Activated T-cell treated with anti-CD3 and anti-CD28 coated beads, Interleukin-2, amount 50 U/mL, for 4 hours (primary cell): Measurements from ENCODE around the gene NEU4. TPM values are rescaled to one million over a fixed set of nuclear protein-coding genes. Genes with fewer than 3 reads are reported as not detected.
"Not testable (repeated sequence)": the region's sequence is repeated elsewhere in the genome, so short reads cannot be mapped to it uniquely, and the experiment has no call there.

Experiments
- ATAC-seq, 2 donors: fragments of 200-7000 bp; cut with Tn5 transposase; one replicate each; pipeline ENCODE4 v1.10.0; 2021
- DNase-seq: peaks from one replicate; pipeline ENCODE4 v3.0.0-alpha.2; 2020
- H3K27me3 Mint-ChIP-seq: one replicate; pipeline ENCODE4 v1.8.0; 2021; ENCODE audit warnings: low read depth, mixed read lengths
- H3K36me3 Mint-ChIP-seq: one replicate; pipeline ENCODE4 v1.8.0; 2022; ENCODE audit warnings: mixed read lengths; ENCODE audit not compliant: insufficient read depth
- H3K4me1 Mint-ChIP-seq: one replicate; pipeline ENCODE4 v1.8.0; 2021; ENCODE audit warnings: low read depth, mixed read lengths
- H3K4me3 Mint-ChIP-seq: one replicate; pipeline ENCODE4 v1.8.0; 2021; ENCODE audit warnings: mild to moderate bottlenecking, moderate library complexity, mixed read lengths
- H3K9me3 Mint-ChIP-seq: one replicate; pipeline ENCODE4 v1.8.0; 2021; ENCODE audit warnings: mixed read lengths
- total RNA-seq, 3 donors: library from RNA; stranded (reverse); gene quantifications; one replicate each; pipeline ENCODE4 v1.2.1, GENCODE V29; 2021

The NEU4 gene
- total RNA-seq, 3 donors from 2014 or later = 0.65 TPM; not detected in 2

DNA sequence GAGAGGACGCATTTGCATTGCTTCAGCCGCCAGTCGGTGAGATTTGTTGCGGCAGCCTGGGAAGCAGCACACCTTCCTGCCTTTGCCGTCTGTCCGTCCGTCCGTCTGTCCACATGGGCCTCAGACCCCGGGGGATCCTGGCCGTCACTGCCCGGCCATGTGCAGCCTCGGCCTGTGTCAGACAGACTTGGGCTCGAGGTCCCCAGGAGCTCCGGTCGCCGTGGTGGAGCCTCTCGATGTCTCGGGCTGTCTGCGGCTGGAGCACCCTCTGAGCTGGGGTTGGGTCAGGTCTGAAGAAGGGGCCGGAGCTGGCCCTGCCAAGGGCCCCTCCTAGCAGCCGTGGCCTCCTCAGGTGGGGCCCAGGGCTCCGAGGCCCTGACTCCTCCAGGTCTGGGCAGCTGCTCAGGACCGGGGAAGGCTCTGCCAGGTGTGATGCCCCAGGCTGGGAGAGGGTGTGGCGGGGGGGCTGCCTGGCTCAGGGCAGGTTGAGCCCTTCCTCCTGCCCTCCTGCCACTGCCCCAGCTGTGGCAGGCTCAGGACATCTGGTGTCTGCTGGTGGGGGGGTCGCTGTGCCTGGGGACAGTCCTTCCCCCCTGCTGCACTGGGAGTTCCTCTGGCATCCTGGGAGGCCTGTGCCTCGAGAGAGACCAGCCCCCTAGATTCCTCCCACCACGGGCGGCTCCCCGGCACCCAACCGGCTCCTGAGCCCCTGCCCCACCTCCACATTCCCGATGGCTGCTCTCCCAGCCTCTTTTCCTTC lies 11.8 kb downstream of the NEU4 start:
- H3K36me3 Mint-ChIP-seq = no peaks in the 10 kb centered on the region
- H3K27me3 Mint-ChIP-seq = peaks cover 12% of the 10 kb centered on the region
- DNase-seq = no peak
- H3K4me1 Mint-ChIP-seq = peaks cover 5% of the 10 kb centered on the region
- no peak for ATAC-seq
- H3K4me3 Mint-ChIP-seq = no peak overlapping the region
- no peaks in the 10 kb centered on the region for H3K9me3 Mint-ChIP-seq

DNA sequence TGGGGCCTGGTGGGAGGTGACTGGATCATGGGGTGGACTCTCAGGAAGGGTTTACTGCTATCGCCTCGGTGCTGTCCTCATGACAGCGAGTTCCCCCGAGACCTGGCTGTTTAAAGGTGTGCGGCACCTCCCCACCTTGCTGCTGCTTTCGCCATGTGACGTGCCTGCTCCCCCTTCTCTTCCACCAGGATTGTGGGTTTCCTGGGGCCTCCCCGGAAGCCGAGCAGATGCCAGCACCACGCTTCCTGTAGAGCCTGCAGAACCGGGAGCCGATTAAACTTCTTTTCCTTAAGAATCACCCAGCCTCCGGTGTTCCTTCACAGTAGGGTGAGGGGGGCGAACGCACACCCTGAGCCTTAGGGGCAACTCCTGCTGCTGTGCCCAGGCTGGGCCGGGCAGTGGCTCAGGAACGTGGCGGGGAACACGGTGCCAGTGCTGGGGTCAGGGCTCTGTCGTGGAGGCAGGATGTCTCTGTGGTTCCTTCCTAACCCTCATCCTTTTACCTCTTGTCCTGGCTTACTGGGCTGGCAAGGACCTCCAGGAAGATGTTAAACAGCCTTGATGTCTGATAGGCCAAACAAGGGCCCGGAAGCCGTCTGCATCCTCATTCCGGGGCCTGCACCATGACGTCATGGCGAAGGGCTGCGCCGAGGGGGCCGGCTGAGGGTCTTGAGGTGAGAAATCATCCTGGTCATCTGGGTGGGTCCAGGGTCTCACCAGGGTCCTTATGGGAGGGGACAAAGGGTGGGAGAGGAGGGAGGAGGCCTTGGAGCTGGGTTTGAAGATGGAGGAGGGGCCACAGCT lies 12.7 kb downstream of the NEU4 start:
- Mint-ChIP-seq H3K9me3 (peaks cover 3% of the 10 kb centered on the region), H3K36me3 (no peaks in the 10 kb centered on the region), H3K4me1 (peaks cover 5% of the 10 kb centered on the region), H3K27me3 (peaks cover 13% of the 10 kb centered on the region), H3K4me3 (no peak overlapping the region)
- ATAC-seq (no peak), DNase-seq (no peak)

DNA sequence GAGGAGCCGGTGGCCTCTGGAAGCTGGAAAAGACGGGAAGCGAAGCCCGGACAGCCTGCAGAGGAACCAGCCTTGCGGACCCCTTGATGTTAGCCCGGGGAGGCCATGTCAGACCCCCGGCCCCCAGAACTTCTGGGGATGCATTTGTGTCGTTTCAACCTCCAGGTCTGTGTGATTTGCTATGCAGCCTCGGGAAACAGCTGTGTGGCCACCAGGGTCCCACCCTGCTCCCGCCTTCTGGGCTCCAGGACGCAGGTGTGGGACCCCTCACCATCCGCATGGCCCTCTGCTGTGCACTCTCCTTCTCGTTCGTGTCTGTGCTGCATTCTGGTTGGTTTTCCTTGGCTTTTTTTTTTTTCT lies 13.3 kb downstream of the NEU4 start:
- no peak overlapping the region for H3K4me3 Mint-ChIP-seq
- ATAC-seq = no peak
- H3K9me3 Mint-ChIP-seq = peaks cover 9% of the 10 kb centered on the region
- H3K4me1 Mint-ChIP-seq = peaks cover 5% of the 10 kb centered on the region
- H3K36me3 Mint-ChIP-seq = no peaks in the 10 kb centered on the region
- peaks cover 14% of the 10 kb centered on the region for H3K27me3 Mint-ChIP-seq
- no peak for DNase-seq

- peaks cover 14% of the 10 kb centered on the region for H3K27me3 Mint-ChIP-seq
- ATAC-seq, H3K4me3 Mint-ChIP-seq, H3K4me1 Mint-ChIP-seq, DNase-seq, H3K36me3 Mint-ChIP-seq: not testable (repeated sequence)
- peaks cover 13% of the 10 kb centered on the region for H3K9me3 Mint-ChIP-seq
Observed at GRCh38 chr2:241823531-241824437, 14.8 kb downstream of the NEU4 start.

GRCh38 chr2:241827394-241827793 lies 18.4 kb downstream of the NEU4 start:
- Mint-ChIP-seq H3K27me3 (peaks cover 19% of the 10 kb centered on the region), H3K9me3 (peaks cover 13% of the 10 kb centered on the region), H3K4me1 (no peaks in the 10 kb centered on the region), H3K4me3 (no peak overlapping the region), H3K36me3 (no peaks in the 10 kb centered on the region)
- ATAC-seq (no peak), DNase-seq (no peak)

DNA sequence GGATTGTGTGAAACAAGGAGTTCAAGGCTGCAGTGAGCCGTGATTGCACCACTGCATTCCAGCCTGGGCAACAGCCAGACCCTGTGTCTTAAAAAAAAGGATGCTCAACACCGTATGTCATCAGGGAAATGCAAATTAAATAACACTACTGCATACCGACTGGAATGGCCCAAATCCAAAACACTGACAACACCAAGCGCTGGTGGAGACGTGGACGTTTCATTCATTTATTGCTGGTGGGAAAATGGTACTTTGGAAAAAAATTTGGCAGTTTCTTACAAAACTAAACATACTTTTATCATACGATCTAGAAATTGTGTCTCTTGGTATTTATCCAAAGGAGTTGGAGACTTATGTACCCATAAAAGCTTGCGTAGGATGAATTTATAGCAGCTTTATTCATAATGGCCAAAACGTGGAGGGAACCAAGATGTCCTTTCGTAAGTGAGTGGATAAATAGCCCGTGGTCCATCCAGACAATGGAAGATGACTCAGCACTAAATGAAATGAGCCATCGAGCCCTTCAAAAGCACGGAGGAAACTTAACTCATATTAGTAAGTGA lies 24.2 kb downstream of the NEU4 start:
- no peaks in the 10 kb centered on the region for H3K36me3 Mint-ChIP-seq
- no peak for ATAC-seq
- H3K27me3 Mint-ChIP-seq = peaks cover 8% of the 10 kb centered on the region

GRCh38 chr2:241833756-241834526 lies 24.9 kb downstream of the NEU4 start:
- not testable (repeated sequence) for ATAC-seq

More for the DNA sequence above, 24.2 kb downstream of the NEU4 start:
- Mint-ChIP-seq H3K4me3 (no peak overlapping the region), H3K4me1 (peaks cover 5% of the 10 kb centered on the region), H3K9me3 (peaks cover 6% of the 10 kb centered on the region)
- no peak for DNase-seq

DNA sequence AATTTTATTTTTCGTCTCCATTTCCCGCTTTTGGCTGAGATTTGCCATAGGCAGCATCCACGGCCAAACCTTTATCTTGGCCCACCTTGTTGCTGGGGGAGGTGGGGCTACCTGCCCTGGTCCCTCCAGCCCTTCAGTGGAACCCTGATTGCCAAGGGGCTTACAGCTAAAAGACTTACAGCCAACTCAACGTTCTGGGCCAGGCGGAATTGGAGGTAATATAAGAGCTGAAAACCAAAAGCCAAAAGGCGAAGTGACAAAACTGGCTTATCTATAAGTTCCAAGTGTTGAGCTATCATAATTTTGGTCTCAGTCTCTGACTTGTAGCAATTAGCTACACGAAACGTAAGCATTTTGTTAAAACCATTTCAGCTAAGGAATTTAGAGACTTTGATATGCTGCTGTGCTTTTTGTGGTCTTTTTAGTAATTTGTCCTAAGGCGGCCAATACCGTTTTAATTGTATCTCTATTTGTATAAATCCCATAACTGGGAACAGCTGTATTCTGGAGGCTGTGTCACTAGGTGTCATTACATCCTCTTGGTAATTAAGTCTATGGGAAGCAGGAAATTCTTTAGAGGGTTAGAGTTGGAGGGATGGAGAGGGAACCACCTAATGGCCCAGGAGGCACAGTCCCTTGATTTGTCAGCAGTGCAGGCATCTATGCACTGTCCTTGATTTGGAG lies 25.7 kb downstream of the NEU4 start:
- Mint-ChIP-seq H3K4me3 (no peak overlapping the region), H3K36me3 (no peaks in the 10 kb centered on the region), H3K9me3 (peaks cover 6% of the 10 kb centered on the region), H3K27me3 (peaks cover 8% of the 10 kb centered on the region), H3K4me1 (peaks cover 5% of the 10 kb centered on the region)
- ATAC-seq = no peak
- DNase-seq = no peak

More at GRCh38 chr2:241833756-241834526, 24.9 kb downstream of the NEU4 start:
- H3K4me1 Mint-ChIP-seq, H3K36me3 Mint-ChIP-seq, H3K4me3 Mint-ChIP-seq, DNase-seq, H3K27me3 Mint-ChIP-seq, H3K9me3 Mint-ChIP-seq: not testable (repeated sequence)

DNA sequence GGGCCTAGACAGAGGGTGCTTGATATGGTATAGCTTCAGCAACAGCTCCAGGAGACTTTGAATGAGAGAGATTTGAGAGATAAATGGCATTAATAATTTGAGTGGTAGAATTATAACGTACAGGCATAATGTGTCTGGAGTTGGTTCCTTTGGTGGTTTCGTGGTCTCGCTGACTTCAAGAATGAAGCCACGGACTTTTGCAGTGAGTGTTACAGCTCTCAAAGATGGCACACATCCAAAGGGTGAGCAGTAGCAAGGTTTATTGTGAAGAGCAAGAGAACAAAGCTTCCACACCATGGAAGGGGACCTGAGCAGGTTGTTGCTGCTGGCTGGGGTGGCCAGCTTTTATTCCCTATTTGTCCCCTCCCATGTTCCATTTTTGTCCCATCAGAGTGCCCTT lies 26.6 kb downstream of the NEU4 start:
- no peak overlapping the region for H3K4me3 Mint-ChIP-seq
- H3K4me1 Mint-ChIP-seq = peaks cover 5% of the 10 kb centered on the region
- no peak for DNase-seq
- ATAC-seq = no peak
- H3K9me3 Mint-ChIP-seq = peaks cover 6% of the 10 kb centered on the region
- H3K27me3 Mint-ChIP-seq = peaks cover 6% of the 10 kb centered on the region
- no peaks in the 10 kb centered on the region for H3K36me3 Mint-ChIP-seq

DNA sequence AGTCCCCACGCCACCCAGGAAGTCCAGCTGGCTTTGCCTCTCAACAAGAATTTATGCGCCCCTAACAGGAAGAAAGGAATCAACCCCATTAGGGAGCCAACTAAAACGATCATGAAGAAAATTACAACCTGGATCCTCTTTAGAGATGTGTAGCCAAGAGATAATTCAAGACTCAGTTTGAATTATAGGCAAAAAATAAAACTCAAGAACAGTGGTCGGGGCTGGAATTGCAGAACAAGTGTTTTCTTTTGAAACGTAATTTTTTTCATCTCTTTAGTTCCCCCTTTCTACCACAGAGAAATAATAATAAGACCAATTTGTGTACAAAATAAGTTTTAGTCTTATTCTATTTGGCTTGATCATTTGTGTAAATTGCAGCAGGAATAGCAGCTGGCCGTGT lies 27.3 kb downstream of the NEU4 start:
- ATAC-seq = no peak
- peaks cover 6% of the 10 kb centered on the region for H3K9me3 Mint-ChIP-seq

GRCh38 chr2:241837197-241837965 lies 28.4 kb downstream of the NEU4 start:
- Mint-ChIP-seq H3K36me3 (no peaks in the 10 kb centered on the region), H3K27me3 (peaks cover 3% of the 10 kb centered on the region)

More for the DNA sequence above, 27.3 kb downstream of the NEU4 start:
- no peak for DNase-seq
- no peak overlapping the region for H3K4me3 Mint-ChIP-seq
- H3K36me3 Mint-ChIP-seq = no peaks in the 10 kb centered on the region
- peaks cover 3% of the 10 kb centered on the region for H3K27me3 Mint-ChIP-seq
- H3K4me1 Mint-ChIP-seq = peaks cover 5% of the 10 kb centered on the region

DNA sequence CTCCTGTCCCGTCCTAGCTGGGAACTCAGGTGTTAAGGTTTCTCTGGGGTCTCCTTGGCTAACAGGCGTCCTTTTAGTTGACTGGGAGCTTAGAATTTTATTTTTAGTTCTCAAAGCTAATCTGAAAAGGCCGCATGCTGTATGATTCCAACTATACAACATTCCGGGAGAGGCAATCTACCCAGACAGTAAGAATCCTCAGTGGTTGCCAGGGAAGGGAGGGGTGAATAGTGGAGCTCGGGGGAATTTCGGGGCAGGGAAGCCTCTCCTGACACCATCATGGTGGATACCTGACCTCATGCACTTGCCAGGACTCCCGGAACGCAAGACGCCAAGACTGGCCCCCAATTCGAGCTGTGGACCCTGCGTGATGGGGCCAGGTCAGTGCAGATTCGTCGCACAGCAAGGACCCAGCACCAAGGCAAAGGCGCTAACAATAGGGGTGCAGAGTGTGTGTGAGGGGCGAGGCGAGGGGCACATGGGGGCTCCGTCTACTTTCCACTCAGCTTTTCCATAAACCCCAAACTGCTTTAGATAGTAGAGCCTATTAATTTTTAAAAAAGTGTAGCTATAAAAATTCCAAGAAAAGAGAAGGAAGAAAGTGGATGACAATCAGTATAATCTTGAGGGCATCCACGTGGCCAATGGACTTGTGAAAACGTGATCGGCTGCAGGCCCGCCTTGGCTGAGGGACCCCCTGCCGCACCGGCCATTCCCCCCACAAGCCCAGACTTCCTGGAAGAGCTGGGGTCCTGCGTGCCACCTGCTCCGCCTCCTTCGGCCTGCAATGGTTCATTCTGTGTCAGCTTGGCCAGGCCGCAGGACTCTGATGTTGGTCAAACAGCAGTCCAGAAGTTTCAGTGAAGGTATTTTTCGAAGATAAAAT lies 32.4 kb downstream of the NEU4 start:
- H3K9me3 Mint-ChIP-seq = no peaks in the 10 kb centered on the region
- no peaks in the 10 kb centered on the region for H3K27me3 Mint-ChIP-seq
- H3K4me1 Mint-ChIP-seq = peaks cover 35% of the 10 kb centered on the region
- no peak for DNase-seq
- no peak for ATAC-seq
- H3K4me3 Mint-ChIP-seq = no peak overlapping the region
- H3K36me3 Mint-ChIP-seq = no peaks in the 10 kb centered on the region

More at GRCh38 chr2:241837197-241837965, 28.4 kb downstream of the NEU4 start:
- ATAC-seq (no peak), DNase-seq (no peak)
- H3K4me3 Mint-ChIP-seq = no peak overlapping the region
- H3K4me1 Mint-ChIP-seq = peaks cover 5% of the 10 kb centered on the region
- H3K9me3 Mint-ChIP-seq = peaks cover 6% of the 10 kb centered on the region
